Astrocyte (in vitro differentiated cells and primary cell): ENCODE results near the gene WDR47. TPM values are rescaled to one million over a fixed set of nuclear protein-coding genes. Genes with fewer than 3 reads are reported as not detected.

Experiments
- DNase-seq: peaks from one replicate; pipeline ENCODE4 v3.0.0-alpha.2; 2010; ENCODE audit warnings: low read depth
- FAIRE-seq: peaks from 2 replicates; lab custom pipeline; 2011; peaks lifted over from hg19 to GRCh38; lab: Jason Lieb, UNC
- H2AFZ ChIP-seq: 2 replicates; pipeline ENCODE4 v1.6.0; 2012; ENCODE audit warnings: low read depth, low read length, inconsistent platforms
- H3K27ac ChIP-seq: 2 replicates; pipeline ENCODE4 v1.5.1; 2011; ENCODE audit warnings: low read depth, low read length, inconsistent platforms
- H3K27me3 ChIP-seq: 2 replicates; pipeline ENCODE4 v1.6.0; 2011; ENCODE audit warnings: low read length, inconsistent platforms; ENCODE audit not compliant: insufficient read depth
- H3K36me3 ChIP-seq: 2 replicates; pipeline ENCODE4 v1.5.1; 2011; ENCODE audit warnings: low read length, inconsistent platforms; ENCODE audit not compliant: insufficient read depth
- H3K4me1 ChIP-seq: 2 replicates; pipeline ENCODE4 v1.5.1; 2011; ENCODE audit warnings: low read length, inconsistent platforms; ENCODE audit not compliant: insufficient read depth
- H3K4me2 ChIP-seq: 2 replicates; pipeline ENCODE4 v1.6.0; 2012; ENCODE audit warnings: low read length, inconsistent platforms
- H3K4me3 ChIP-seq: 2 replicates; pipeline ENCODE4 v1.5.1; 2011; ENCODE audit warnings: low read depth, mild to moderate bottlenecking, low read length, inconsistent platforms; ENCODE audit not compliant: insufficient read depth
- H3K79me2 ChIP-seq: 2 replicates; pipeline ENCODE4 v1.6.0; 2012; ENCODE audit warnings: mild to moderate bottlenecking, low read length, inconsistent platforms; ENCODE audit not compliant: insufficient read depth
- H3K9ac ChIP-seq: 2 replicates; pipeline ENCODE4 v1.6.0; 2012; ENCODE audit warnings: mild to moderate bottlenecking, low read length, inconsistent platforms
- H3K9me3 ChIP-seq: 2 replicates; pipeline ENCODE4 v1.5.1; 2012; ENCODE audit warnings: low read depth, mild to moderate bottlenecking, low read length, inconsistent platforms; ENCODE audit not compliant: insufficient read depth
- H4K20me1 ChIP-seq: 2 replicates; pipeline ENCODE4 v1.6.0; 2012; ENCODE audit warnings: low read length, inconsistent platforms; ENCODE audit not compliant: insufficient read depth
- H3K27ac Mint-ChIP-seq: one replicate; pipeline ENCODE4 v1.8.0; 2021; ENCODE audit warnings: mild to moderate bottlenecking, mixed read lengths; ENCODE audit not compliant: unreplicated experiment
- H3K27me3 Mint-ChIP-seq: one replicate; pipeline ENCODE4 v1.8.0; 2021; ENCODE audit warnings: low read depth, mixed read lengths; ENCODE audit not compliant: unreplicated experiment
- H3K36me3 Mint-ChIP-seq: one replicate; pipeline ENCODE4 v1.8.0; 2021; ENCODE audit warnings: low read depth, mixed read lengths; ENCODE audit not compliant: unreplicated experiment
- H3K4me1 Mint-ChIP-seq: one replicate; pipeline ENCODE4 v1.8.0; 2021; ENCODE audit warnings: low read depth, mixed read lengths; ENCODE audit not compliant: unreplicated experiment
- H3K4me3 Mint-ChIP-seq: one replicate; pipeline ENCODE4 v1.8.0; 2021; ENCODE audit warnings: mild to moderate bottlenecking, moderate library complexity, mixed read lengths; ENCODE audit not compliant: unreplicated experiment
- H3K9me3 Mint-ChIP-seq: one replicate; pipeline ENCODE4 v1.8.0; 2021; ENCODE audit warnings: mild to moderate bottlenecking, mixed read lengths; ENCODE audit not compliant: unreplicated experiment
- CTCF ChIP-seq: IDR thresholded peaks from 2 replicates; pipeline ENCODE4 v1.5.1; 2011; ENCODE audit warnings: low read depth, mild to moderate bottlenecking, inconsistent platforms, low read length, moderate library complexity; ENCODE audit not compliant: insufficient read depth
- EZH2 ChIP-seq: IDR thresholded peaks from 2 replicates; pipeline ENCODE4 v1.6.1; 2012; ENCODE audit warnings: mild to moderate bottlenecking, low read length, inconsistent platforms; ENCODE audit not compliant: insufficient read depth
- total RNA-seq: library from RNA; stranded (reverse); gene quantifications from 2 replicates; pipeline ENCODE4 v1.2.1, GENCODE V29; 2021

WDR47 gene
- total RNA-seq, 1 donor from 2014 or later: 34.2 TPM

DNA sequence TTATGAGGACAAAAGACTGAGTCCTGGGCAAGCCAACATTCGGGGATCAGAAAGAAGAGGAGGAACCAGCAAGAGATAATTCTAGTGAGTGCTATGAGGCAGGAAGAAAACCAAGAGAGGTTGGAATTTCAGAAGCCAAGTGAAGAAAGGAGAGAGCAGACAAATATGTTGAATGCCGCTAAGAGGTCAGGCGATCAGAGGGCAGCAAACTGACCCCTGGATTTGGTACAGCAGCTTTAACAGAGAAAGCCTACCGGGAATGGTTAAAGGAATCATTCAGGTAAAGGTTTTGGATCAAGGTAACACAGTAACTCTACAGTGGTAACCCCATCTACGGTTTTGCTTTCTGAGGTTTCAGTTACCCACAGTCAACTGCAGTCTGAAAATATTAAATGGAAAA is 84.0 kb downstream of the WDR47 start:
- H3K4me2 ChIP-seq: no peak overlapping the region
- no peak for DNase-seq
- Mint-ChIP-seq H3K9me3 (no peaks in the 10 kb centered on the region), H3K4me3 (no peak overlapping the region), H3K27me3 (no peaks in the 10 kb centered on the region), H3K36me3 (peaks cover 18% of the 10 kb centered on the region), H3K27ac (no peak overlapping the region), H3K4me1 (peaks cover 16% of the 10 kb centered on the region)
- peaks cover 69% of the 10 kb centered on the region for H3K79me2 ChIP-seq
- H3K27me3 ChIP-seq: no peaks in the 10 kb centered on the region
- no peak overlapping the region for H3K4me3 ChIP-seq
- no peak overlapping the region for H3K27ac ChIP-seq
- TF ChIP-seq CTCF (no peak), EZH2 (no peak)
- no peak for FAIRE-seq
- H3K4me1 ChIP-seq: peaks cover 8% of the 10 kb centered on the region
- H3K9ac ChIP-seq: no peak overlapping the region
- no peaks in the 10 kb centered on the region for H3K36me3 ChIP-seq
- H4K20me1 ChIP-seq: peaks cover 45% of the 10 kb centered on the region
- no peaks in the 10 kb centered on the region for H3K9me3 ChIP-seq
- no peak overlapping the region for H2AFZ ChIP-seq

GRCh38 chr1:108955881-108956280 is 86.0 kb downstream of the WDR47 start:
- Histone ChIP-seq H3K36me3 (no peaks in the 10 kb centered on the region), H3K4me1 (no peaks in the 10 kb centered on the region), H3K9ac (no peak overlapping the region), H3K4me2 (no peak overlapping the region), H3K27me3 (no peaks in the 10 kb centered on the region), H4K20me1 (peaks cover 47% of the 10 kb centered on the region), H2AFZ (no peak overlapping the region), H3K9me3 (no peaks in the 10 kb centered on the region), H3K27ac (no peak overlapping the region), H3K79me2 (peaks cover 69% of the 10 kb centered on the region), H3K4me3 (no peak overlapping the region)
- H3K36me3 Mint-ChIP-seq: peaks cover 18% of the 10 kb centered on the region
- no peaks in the 10 kb centered on the region for H3K27me3 Mint-ChIP-seq
- no peak overlapping the region for H3K4me3 Mint-ChIP-seq
- no peaks in the 10 kb centered on the region for H3K9me3 Mint-ChIP-seq
- H3K27ac Mint-ChIP-seq: no peak overlapping the region
- peaks cover 13% of the 10 kb centered on the region for H3K4me1 Mint-ChIP-seq
- FAIRE-seq: no peak
- no peak for DNase-seq
- TF ChIP-seq EZH2: no peak
- no peak for TF ChIP-seq CTCF

DNA sequence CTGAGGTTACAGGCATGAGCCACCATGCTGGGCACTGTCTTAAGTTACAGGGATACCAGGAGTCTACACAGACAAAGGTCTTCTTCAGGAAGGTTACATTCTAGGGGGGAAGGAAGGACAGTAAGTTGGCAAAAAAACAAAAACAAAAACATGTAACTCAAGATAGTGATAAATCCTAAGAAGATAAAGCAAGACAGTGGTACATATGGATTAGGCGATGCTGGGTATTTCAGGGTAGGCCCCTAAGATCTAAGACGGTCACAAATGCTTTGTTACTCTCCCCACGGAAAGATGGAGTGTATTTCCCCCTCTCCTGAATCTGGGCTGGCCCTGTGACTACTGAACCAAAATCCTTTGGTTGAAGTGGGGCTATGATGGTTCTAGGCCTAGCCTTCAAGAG is 86.8 kb downstream of the WDR47 start:
- Histone ChIP-seq H3K4me1 (no peaks in the 10 kb centered on the region), H3K27me3 (no peaks in the 10 kb centered on the region), H3K9me3 (no peaks in the 10 kb centered on the region), H3K4me3 (no peak overlapping the region), H2AFZ (no peak overlapping the region), H4K20me1 (peaks cover 47% of the 10 kb centered on the region), H3K4me2 (no peak overlapping the region), H3K9ac (no peak overlapping the region), H3K36me3 (no peaks in the 10 kb centered on the region), H3K27ac (no peak overlapping the region), H3K79me2 (peaks cover 68% of the 10 kb centered on the region)
- Mint-ChIP-seq H3K9me3 (no peaks in the 10 kb centered on the region), H3K27me3 (no peaks in the 10 kb centered on the region), H3K4me3 (no peak overlapping the region), H3K36me3 (peaks cover 18% of the 10 kb centered on the region), H3K4me1 (peaks cover 13% of the 10 kb centered on the region), H3K27ac (no peak overlapping the region)
- no peak for TF ChIP-seq EZH2
- no peak for TF ChIP-seq CTCF
- DNase-seq (no peak), FAIRE-seq (no peak)
